Activated CD8-positive, alpha-beta T cell treated with anti-CD3 and anti-CD28 coated beads, Interleukin-2, amount 10 ng/mL, durations not matched to agents 7 days and 5 days (primary cell): Measurements from ENCODE around the gene VCL. TPM values are rescaled to one million over a fixed set of nuclear protein-coding genes. Genes with fewer than 3 reads are reported as not detected.

Experiments
- ATAC-seq: fragments of 150-1000 bp; cut with Tn5 transposase; one replicate; pipeline ENCODE4 v1.10.0; 2021; ENCODE audit warnings: moderate library complexity
- CTCF ChIA-PET: fragments of 350-600 bp; sonication (Branson Sonifier 250); formaldehyde crosslinking; loops from one replicate; lab custom pipeline; 2021; ENCODE audit warnings: antibody characterized with exemption; lab: Charles Lee
- POLR2A ChIA-PET: fragments of 350-600 bp; sonication (Branson Sonifier 250); formaldehyde crosslinking; loops from one replicate; lab custom pipeline; 2021; ENCODE audit warnings: antibody characterized with exemption; lab: Charles Lee
- DNase-seq: peaks from one replicate; pipeline ENCODE4 v3.0.0-alpha.2; 2020
- H3K27ac Mint-ChIP-seq: one replicate; pipeline ENCODE4 v1.8.0; 2021; ENCODE audit warnings: mild to moderate bottlenecking, mixed read lengths
- H3K27me3 Mint-ChIP-seq: one replicate; pipeline ENCODE4 v1.8.0; 2021; ENCODE audit warnings: low read depth, mixed read lengths
- H3K36me3 Mint-ChIP-seq: one replicate; pipeline ENCODE4 v1.8.0; 2021; ENCODE audit warnings: low read depth, mixed read lengths
- H3K4me1 Mint-ChIP-seq: one replicate; pipeline ENCODE4 v1.8.0; 2021; ENCODE audit warnings: low read depth, mixed read lengths
- H3K4me3 Mint-ChIP-seq: one replicate; pipeline ENCODE4 v1.8.0; 2021; ENCODE audit warnings: mild to moderate bottlenecking, mixed read lengths
- H3K9me3 Mint-ChIP-seq: one replicate; pipeline ENCODE4 v1.8.0; 2022; ENCODE audit warnings: mixed read lengths; ENCODE audit not compliant: insufficient read depth
- total RNA-seq, 2 experiments: library from RNA; stranded (reverse); gene quantifications; one replicate each; pipeline ENCODE4 v1.2.3, GENCODE V29; 2021

The VCL gene
- total RNA-seq, 2 experiments from 2014 or later = 31.2 to 33.2 TPM

GRCh38 chr10:74096777-74097176, 98.9 kb downstream of the VCL start:
- no peaks in the 10 kb centered on the region for H3K9me3 Mint-ChIP-seq
- ChIA-PET CTCF (interaction anchor here (0.9 to 4.0 kb wide), 4 partner anchors 15 to 217 kb away, joined by 4 to 18 read pairs (median 12); no protein-coding TSS in a partner anchor), POLR2A (no interaction called here)
- peaks cover 4% of the 10 kb centered on the region for H3K4me1 Mint-ChIP-seq
- no peak overlapping the region for H3K27ac Mint-ChIP-seq
- no peaks in the 10 kb centered on the region for H3K27me3 Mint-ChIP-seq
- no peak overlapping the region for H3K4me3 Mint-ChIP-seq
- DNase-seq (no peak), ATAC-seq (no peak)
- peaks cover 41% of the 10 kb centered on the region for H3K36me3 Mint-ChIP-seq

DNA sequence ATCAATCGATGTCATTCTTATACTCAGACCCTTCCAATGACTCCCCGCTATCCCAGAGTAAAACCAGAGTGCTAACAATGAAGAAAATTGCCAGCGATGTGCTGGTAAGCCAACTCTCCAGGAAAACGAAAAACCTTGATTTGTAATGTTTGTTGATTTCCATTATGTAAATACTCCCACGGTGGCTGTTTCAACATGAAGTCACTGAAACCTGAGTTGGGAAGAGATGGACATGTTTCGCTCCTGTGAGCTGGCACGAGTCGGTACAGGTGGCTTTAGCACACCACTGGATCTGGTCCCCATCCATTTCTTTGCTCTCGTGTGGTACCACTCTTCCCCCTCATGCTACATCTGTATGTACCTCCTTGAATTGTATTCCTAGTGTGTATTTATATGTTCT, 99.9 kb downstream of the VCL start:
- no peaks in the 10 kb centered on the region for H3K27me3 Mint-ChIP-seq
- no peaks in the 10 kb centered on the region for H3K9me3 Mint-ChIP-seq
- peaks cover 4% of the 10 kb centered on the region for H3K4me1 Mint-ChIP-seq
- no peak overlapping the region for H3K4me3 Mint-ChIP-seq
- CTCF ChIA-PET = interaction anchor here (2.7 to 4.0 kb wide), 2 partner anchors 16 to 211 kb away, joined by 15 to 18 read pairs; no protein-coding TSS in a partner anchor
- no peak overlapping the region for H3K27ac Mint-ChIP-seq
- ATAC-seq (no peak), DNase-seq (no peak)
- POLR2A ChIA-PET = no interaction called here
- peaks cover 35% of the 10 kb centered on the region for H3K36me3 Mint-ChIP-seq

DNA sequence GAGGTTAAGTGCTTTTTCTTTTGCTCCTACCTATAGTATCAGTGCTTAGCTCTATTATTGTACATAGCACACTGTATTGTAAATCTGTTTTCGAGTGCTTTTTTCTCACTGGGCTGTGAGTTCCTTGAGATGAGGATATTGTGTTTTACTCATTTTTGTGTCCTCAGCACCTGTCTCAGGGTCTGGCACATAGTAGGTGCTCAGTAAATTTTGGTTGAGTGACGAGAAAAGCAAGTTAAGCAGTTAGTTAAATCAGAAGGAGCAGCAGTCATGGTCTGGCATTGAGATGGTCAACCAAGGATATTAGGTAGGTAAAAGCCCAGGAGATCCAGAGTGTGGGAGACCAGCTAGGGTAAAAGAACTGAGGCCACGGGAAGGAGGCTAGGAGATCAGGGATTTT, 101.5 kb downstream of the VCL start:
- ATAC-seq = no peak
- Mint-ChIP-seq H3K4me3 (no peak overlapping the region), H3K36me3 (peaks cover 41% of the 10 kb centered on the region), H3K9me3 (no peaks in the 10 kb centered on the region), H3K27ac (no peak overlapping the region), H3K27me3 (no peaks in the 10 kb centered on the region), H3K4me1 (peaks cover 4% of the 10 kb centered on the region)
- ChIA-PET CTCF (interaction anchor here (0.8 to 4.0 kb wide), 10 partner anchors 10 to 1137 kb away, joined by 3 to 18 read pairs (median 4); partner anchors contain the start of gene COMTD1), POLR2A (interaction anchor here (1.0 kb wide), 1 partner anchor 51 kb away, joined by 3 read pairs; the partner anchor contains the start of gene AP3M1)
- DNase-seq = no peak

- POLR2A ChIA-PET = interaction anchor here (0.8 kb wide), 1 partner anchor 180 kb away, joined by 3 read pairs; no protein-coding TSS in a partner anchor
- no peak overlapping the region for H3K4me3 Mint-ChIP-seq
- no peak for ATAC-seq
- no peaks in the 10 kb centered on the region for H3K27me3 Mint-ChIP-seq
- CTCF ChIA-PET = interaction anchor here (0.8 to 4.0 kb wide), 11 partner anchors 9 to 1136 kb away, joined by 3 to 18 read pairs (median 4); partner anchors contain the start of gene COMTD1
- peaks cover 42% of the 10 kb centered on the region for H3K36me3 Mint-ChIP-seq
- no peak overlapping the region for H3K27ac Mint-ChIP-seq
- H3K9me3 Mint-ChIP-seq = no peaks in the 10 kb centered on the region
- H3K4me1 Mint-ChIP-seq = peaks cover 4% of the 10 kb centered on the region
- no peak for DNase-seq
These were observed 101.9 kb downstream of the VCL start for GRCh38 chr10:74099836-74100235.

DNA sequence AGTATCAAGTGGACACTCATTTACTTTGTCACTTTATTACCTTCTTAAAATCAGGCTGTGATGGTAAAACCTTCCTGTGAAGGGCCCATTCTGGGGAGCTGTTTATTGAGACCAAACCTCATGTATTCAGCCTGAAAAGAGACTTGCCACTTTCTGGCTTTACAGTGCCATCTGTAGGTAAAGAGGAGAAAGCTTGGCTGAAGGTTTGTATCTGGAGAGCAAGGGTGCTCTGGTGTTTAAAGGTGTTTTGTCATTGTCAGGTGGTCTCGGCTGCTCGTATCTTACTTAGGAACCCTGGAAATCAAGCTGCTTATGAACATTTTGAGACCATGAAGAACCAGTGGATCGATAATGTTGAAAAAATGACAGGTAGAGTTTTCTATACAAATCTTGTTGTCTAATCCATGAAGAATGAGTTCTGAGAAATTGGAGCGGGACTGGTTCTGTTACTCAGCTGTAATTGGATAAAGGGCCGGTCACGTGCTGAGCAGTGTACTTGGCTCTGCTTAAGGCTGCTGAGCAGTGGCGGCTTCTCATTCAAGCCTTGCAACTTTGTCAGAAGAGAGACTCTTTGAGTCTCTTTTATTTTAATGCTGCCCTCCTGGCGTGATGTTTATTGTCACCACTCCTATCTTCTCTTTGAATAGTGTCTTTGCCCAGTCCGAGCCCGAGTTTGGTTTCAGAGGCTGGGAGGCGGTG, 105.8 kb downstream of the VCL start:
- ChIA-PET CTCF (interaction anchor here (0.6 to 4.3 kb wide), 25 partner anchors 8 to 255 kb away, joined by 3 to 48 read pairs (median 4); no protein-coding TSS in a partner anchor), POLR2A (interaction anchor here (1.6 kb wide), 1 partner anchor 224 kb away, joined by 5 read pairs; no protein-coding TSS in a partner anchor)
- no peak for ATAC-seq
- Mint-ChIP-seq H3K27ac (no peak overlapping the region), H3K36me3 (peaks cover 46% of the 10 kb centered on the region), H3K27me3 (no peaks in the 10 kb centered on the region), H3K4me3 (no peak overlapping the region), H3K9me3 (no peaks in the 10 kb centered on the region), H3K4me1 (peaks cover 4% of the 10 kb centered on the region)
- DNase-seq = no peak

DNA sequence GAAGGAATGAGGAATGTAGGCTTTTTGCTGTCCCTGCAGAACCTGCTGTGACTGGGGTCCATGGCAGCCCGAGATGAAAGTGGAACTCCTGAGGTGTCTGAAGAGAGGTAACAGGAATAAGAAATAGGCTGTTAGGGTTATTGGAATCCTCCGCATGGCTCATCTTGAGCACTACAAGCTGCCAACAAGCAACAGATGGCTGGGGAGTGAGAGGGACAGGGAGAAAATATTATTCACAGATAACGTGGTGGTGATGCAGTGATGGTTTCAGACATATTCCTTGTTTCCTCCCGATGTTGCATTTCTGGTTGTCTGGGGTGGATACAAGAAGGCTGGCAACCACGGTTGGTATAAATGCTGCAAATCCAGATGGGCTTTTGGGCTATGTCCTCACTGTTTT, 106.6 kb downstream of the VCL start:
- no peak overlapping the region for H3K27ac Mint-ChIP-seq
- H3K36me3 Mint-ChIP-seq = peaks cover 48% of the 10 kb centered on the region
- no peaks in the 10 kb centered on the region for H3K4me1 Mint-ChIP-seq
- H3K4me3 Mint-ChIP-seq = no peak overlapping the region
- DNase-seq (no peak), ATAC-seq (no peak)
- no peaks in the 10 kb centered on the region for H3K27me3 Mint-ChIP-seq
- ChIA-PET CTCF (interaction anchor here (1.3 to 4.3 kb wide), 12 partner anchors 10 to 216 kb away, joined by 3 to 48 read pairs (median 8); no protein-coding TSS in a partner anchor), POLR2A (no interaction called here)
- no peaks in the 10 kb centered on the region for H3K9me3 Mint-ChIP-seq

DNA sequence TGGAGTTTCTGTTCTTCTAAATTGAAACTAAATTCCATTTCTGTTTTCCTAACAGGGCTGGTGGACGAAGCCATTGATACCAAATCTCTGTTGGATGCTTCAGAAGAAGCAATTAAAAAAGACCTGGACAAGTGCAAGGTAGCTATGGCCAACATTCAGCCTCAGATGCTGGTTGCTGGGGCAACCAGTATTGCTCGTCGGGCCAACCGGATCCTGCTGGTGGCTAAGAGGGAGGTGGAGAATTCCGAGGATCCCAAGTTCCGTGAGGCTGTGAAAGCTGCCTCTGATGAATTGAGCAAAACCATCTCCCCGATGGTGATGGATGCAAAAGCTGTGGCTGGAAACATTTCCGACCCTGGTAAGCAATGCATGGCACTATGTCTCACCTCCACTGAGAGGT, 107.1 kb downstream of the VCL start:
- POLR2A ChIA-PET = no interaction called here
- no peak for ATAC-seq
- H3K36me3 Mint-ChIP-seq = peaks cover 49% of the 10 kb centered on the region

DNA sequence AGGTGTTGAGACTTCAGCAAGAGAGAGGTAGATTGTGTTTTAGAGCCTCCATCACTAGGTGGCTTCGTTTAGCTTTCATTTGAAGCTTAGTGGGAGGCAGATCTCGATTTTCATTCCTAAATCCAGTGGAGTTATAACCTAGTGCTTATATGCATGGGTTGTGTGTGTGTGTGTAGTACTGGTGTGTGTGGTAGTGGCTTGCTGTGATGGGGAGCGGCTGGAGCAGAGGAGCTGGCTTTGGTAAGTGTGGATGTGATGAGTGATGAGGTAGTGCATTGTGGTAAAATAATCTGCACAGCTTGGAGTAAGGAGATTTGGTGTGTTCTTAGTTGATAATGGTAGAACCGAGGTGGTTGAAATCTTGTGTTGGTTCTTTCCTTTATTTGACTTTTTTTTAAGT, 109.5 kb downstream of the VCL start:
- Mint-ChIP-seq H3K27ac (peak overlapping the region; percentile 2), H3K4me3 (no peak overlapping the region), H3K36me3 (peaks cover 69% of the 10 kb centered on the region), H3K27me3 (no peaks in the 10 kb centered on the region), H3K9me3 (no peaks in the 10 kb centered on the region), H3K4me1 (no peaks in the 10 kb centered on the region)
- POLR2A ChIA-PET = no interaction called here
- ATAC-seq (no peak), DNase-seq (no peak)
- CTCF ChIA-PET = interaction anchor here (0.5 to 4.6 kb wide), 8 partner anchors 23 to 228 kb away, joined by 3 to 25 read pairs (median 5); no protein-coding TSS in a partner anchor

More for the DNA sequence above, 107.1 kb downstream of the VCL start:
- Mint-ChIP-seq H3K27me3 (no peaks in the 10 kb centered on the region), H3K9me3 (no peaks in the 10 kb centered on the region), H3K4me3 (no peak overlapping the region), H3K27ac (no peak overlapping the region), H3K4me1 (no peaks in the 10 kb centered on the region)
- no peak for DNase-seq
- CTCF ChIA-PET = interaction anchor here (1.4 to 4.3 kb wide), 7 partner anchors 20 to 217 kb away, joined by 3 to 48 read pairs (median 10); no protein-coding TSS in a partner anchor

GRCh38 chr10:74109452-74109851, 111.5 kb downstream of the VCL start:
- Mint-ChIP-seq H3K27me3 (no peaks in the 10 kb centered on the region), H3K4me3 (no peak overlapping the region), H3K27ac (no peak overlapping the region), H3K36me3 (peaks cover 76% of the 10 kb centered on the region), H3K9me3 (no peaks in the 10 kb centered on the region), H3K4me1 (no peaks in the 10 kb centered on the region)
- ChIA-PET POLR2A (no interaction called here), CTCF (interaction anchor here (1.1 to 4.6 kb wide), 6 partner anchors 9 to 230 kb away, joined by 3 to 25 read pairs (median 4); no protein-coding TSS in a partner anchor)
- DNase-seq (no peak), ATAC-seq (no peak)

GRCh38 chr10:74110120-74110519, 112.2 kb downstream of the VCL start:
- H3K36me3 Mint-ChIP-seq = peaks cover 81% of the 10 kb centered on the region
- H3K27me3 Mint-ChIP-seq = no peaks in the 10 kb centered on the region
- POLR2A ChIA-PET = no interaction called here

DNA sequence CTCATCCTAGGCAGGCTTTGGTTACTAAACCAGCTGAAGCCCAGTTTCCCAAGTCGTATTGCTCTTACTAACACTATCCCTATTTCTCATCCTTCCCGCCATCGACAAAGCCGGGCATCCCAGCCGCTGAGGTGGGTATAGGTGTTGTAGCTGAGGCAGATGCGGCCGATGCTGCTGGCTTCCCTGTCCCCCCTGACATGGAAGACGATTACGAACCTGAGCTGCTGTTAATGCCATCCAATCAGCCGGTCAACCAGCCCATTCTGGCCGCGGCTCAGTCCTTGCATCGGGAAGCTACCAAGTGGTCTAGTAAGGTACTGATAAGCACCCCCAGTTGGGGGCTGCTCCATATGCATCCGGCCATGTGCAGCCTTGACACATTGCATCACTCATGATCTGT, 113.9 kb downstream of the VCL start:
- Mint-ChIP-seq H3K4me3 (no peak overlapping the region), H3K4me1 (no peaks in the 10 kb centered on the region), H3K27ac (no peak overlapping the region), H3K27me3 (no peaks in the 10 kb centered on the region), H3K9me3 (no peaks in the 10 kb centered on the region), H3K36me3 (peaks cover 83% of the 10 kb centered on the region)
- DNase-seq (no peak), ATAC-seq (no peak)
- ChIA-PET CTCF (interaction anchor here (0.8 to 1.5 kb wide), 3 partner anchors 8 to 40 kb away, joined by 3 to 4 read pairs (median 4); no protein-coding TSS in a partner anchor), POLR2A (no interaction called here)

More at GRCh38 chr10:74110120-74110519, 112.2 kb downstream of the VCL start:
- CTCF ChIA-PET = interaction anchor here (1.1 to 4.6 kb wide), 7 partner anchors 8 to 230 kb away, joined by 3 to 25 read pairs (median 3); no protein-coding TSS in a partner anchor
- H3K9me3 Mint-ChIP-seq = no peaks in the 10 kb centered on the region
- H3K27ac Mint-ChIP-seq = no peak overlapping the region
- no peaks in the 10 kb centered on the region for H3K4me1 Mint-ChIP-seq
- H3K4me3 Mint-ChIP-seq = no peak overlapping the region
- DNase-seq (no peak), ATAC-seq (no peak)
